D721Med (cell line): ENCODE measurements around the gene CABLES2.
A peak's percentile ranks its signal among the peaks of the same experiment; 100 is the strongest.

ENCODE experiments used
- DNase-seq: peaks from one replicate; pipeline ENCODE4 v3.0.0; 2011; ENCODE audit warnings: low spot score; ENCODE audit not compliant: insufficient read length
- FAIRE-seq: peaks from 2 replicates; lab custom pipeline; 2011; peaks lifted over from hg19 to GRCh38; lab: Jason Lieb, UNC
- CTCF ChIP-seq: IDR thresholded peaks from 2 replicates; pipeline ENCODE4 v1.5.1; 2012; ENCODE audit warnings: mild to moderate bottlenecking, control low read depth; ENCODE audit not compliant: insufficient read depth; ENCODE audit errors: missing control alignments

The CABLES2 gene

GRCh38 chr20:62411479-62412193 lies 4.6 kb upstream of the CABLES2 start:
- TF ChIP-seq CTCF = no peak

GRCh38 chr20:62410746-62411478 lies 3.8 kb upstream of the CABLES2 start:
- DNase-seq = no peak
- TF ChIP-seq CTCF = no peak
- no peak for FAIRE-seq

More at GRCh38 chr20:62411479-62412193, 4.6 kb upstream of the CABLES2 start:
- FAIRE-seq (no peak), DNase-seq (no peak)

- FAIRE-seq = no peak
- peak; percentile 77 for DNase-seq
- TF ChIP-seq CTCF = peak; percentile 49
Observed at GRCh38 chr20:62409931-62410745, 3.1 kb upstream of the CABLES2 start.

- TF ChIP-seq CTCF = no peak
- no peak for DNase-seq
- no peak for FAIRE-seq
Observed at GRCh38 chr20:62409086-62409853, 2.2 kb upstream of the CABLES2 start.

GRCh38 chr20:62408640-62409039 lies 1.6 kb upstream of the CABLES2 start:
- DNase-seq (no peak), FAIRE-seq (no peak)
- TF ChIP-seq CTCF = no peak

- FAIRE-seq = no peak
Observed at GRCh38 chr20:62408055-62408454, 970 bp upstream of the CABLES2 start.

More at GRCh38 chr20:62408055-62408454, 970 bp upstream of the CABLES2 start:
- DNase-seq = no peak
- no peak for TF ChIP-seq CTCF
